Measurements from ENCODE around the gene UTP20. TPM values are rescaled to one million over a fixed set of nuclear protein-coding genes. Genes with fewer than 3 reads are reported as not detected.
A peak's percentile ranks its signal among the peaks of the same experiment; 100 is the strongest.

UTP20 gene
- total RNA-seq (2022) (36.6 and 42.2 TPM in 2 replicates), Bru-seq, nascent RNA (percentile 85 among the genes with signal in this experiment), BruChase-seq, experiment 1, labeled RNA remaining after a 6-hour chase (percentile 89 among the genes with signal in this experiment), BruChase-seq, experiment 2, labeled RNA remaining after a 2-hour chase (percentile 88 among the genes with signal in this experiment)
- long read RNA-seq, full-length matches to known transcripts: 2 of 9 reads
- long read RNA-seq, partial matches to known transcripts: 5 of 9 reads
- long read RNA-seq, other reads (novel, unspliced or antisense): 2 of 9 reads

DNA sequence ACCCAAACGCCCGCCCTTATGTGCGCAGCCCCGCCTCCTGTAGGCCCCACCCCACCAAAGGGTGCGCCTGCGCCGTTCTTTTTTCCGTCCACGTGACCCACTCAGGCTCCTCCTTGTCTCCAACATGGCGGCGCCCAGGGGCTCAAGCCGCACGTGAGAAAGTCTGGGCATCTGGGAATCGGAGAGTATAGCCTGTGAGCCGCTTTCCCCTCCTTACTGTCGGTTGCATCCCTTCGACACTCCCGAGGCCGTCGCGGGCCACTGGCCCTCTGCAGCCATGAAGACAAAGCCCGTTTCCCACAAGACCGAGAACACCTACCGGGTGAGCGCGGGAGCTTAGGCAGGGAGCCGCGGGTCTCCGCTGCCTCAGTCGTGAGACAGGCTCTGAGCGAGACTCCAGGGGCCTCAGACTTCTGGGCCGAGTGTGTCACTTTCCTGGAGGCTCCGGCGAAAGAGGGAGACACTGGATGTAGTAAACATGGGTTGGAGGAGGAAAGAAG is at the start of gene UTP20:
Gene UTP20 (plus strand): TSS at position 100 of the 500 bp plus-strand sequence. CDS start 178 bp downstream, at position 278.
- Mint-ChIP-seq H3K4me1 (ENCODE audit: low read depth, unreplicated experiment) (peaks cover 30% of the 10 kb centered on the region), H3K27me3 (ENCODE audit: unreplicated experiment) (no peaks in the 10 kb centered on the region), H3K27ac (ENCODE audit: unreplicated experiment) (peak within 1 kb of the TSS; percentile 91), H3K4me3 (ENCODE audit: low read depth, unreplicated experiment) (peak within 1 kb of the TSS; percentile 92), H3K9me3 (ENCODE audit: low read depth, unreplicated experiment) (no peaks in the 10 kb centered on the region), H3K36me3 (ENCODE audit: insufficient read depth, unreplicated experiment) (peaks cover 17% of the 10 kb centered on the region)
- TF ChIP-seq, protein P1, sequence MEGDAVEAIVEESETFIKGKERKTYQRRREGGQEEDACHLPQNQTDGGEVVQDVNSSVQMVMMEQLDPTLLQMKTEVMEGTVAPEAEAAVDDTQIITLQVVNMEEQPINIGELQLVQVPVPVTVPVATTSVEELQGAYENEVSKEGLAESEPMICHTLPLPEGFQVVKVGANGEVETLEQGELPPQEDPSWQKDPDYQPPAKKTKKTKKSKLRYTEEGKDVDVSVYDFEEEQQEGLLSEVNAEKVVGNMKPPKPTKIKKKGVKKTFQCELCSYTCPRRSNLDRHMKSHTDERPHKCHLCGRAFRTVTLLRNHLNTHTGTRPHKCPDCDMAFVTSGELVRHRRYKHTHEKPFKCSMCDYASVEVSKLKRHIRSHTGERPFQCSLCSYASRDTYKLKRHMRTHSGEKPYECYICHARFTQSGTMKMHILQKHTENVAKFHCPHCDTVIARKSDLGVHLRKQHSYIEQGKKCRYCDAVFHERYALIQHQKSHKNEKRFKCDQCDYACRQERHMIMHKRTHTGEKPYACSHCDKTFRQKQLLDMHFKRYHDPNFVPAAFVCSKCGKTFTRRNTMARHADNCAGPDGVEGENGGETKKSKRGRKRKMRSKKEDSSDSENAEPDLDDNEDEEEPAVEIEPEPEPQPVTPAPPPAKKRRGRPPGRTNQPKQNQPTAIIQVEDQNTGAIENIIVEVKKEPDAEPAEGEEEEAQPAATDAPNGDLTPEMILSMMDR (IDR thresholded peaks at IDR 0.05; ENCODE audit: unreplicated experiment): no peak
- no TSS peak for BruUV-seq (replicated peaks)
- peak; percentile 97 for DNase-seq
- intact Hi-C loops (cut with micrococcal nuclease; ENCODE audit: unreplicated experiment): loop anchor here (2.0 kb wide), 1 partner anchor 353 kb away; no protein-coding TSS in a partner anchor
- CTCF ChIA-PET: interaction anchor here (1.0 kb wide), 1 partner anchor 453 kb away, joined by 3 read pairs; no protein-coding TSS in a partner anchor

DNA sequence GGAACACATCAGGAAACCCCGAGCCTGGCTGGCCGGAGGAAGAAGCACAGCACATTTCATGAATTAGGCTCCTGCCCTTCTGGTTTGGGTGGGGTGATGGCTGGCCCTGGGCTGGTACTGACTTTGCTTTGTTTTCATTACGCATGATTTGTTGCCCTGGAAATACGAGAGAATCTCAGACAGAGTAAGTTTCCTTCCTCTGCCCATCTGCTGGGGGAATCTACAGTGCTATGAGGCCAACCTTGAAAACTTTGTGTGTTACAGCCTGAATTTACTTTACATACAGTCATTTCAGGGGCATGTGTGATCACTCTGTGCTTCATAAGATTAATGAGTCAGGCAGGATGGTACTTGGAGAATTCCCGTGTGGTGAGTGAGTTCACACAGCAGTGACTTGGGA is 49.4 kb upstream of the UTP20 start:
- DNase-seq: no peak
- H3K4me3 Mint-ChIP-seq (ENCODE audit: low read depth, unreplicated experiment): no peak overlapping the region
- H3K4me1 Mint-ChIP-seq (ENCODE audit: low read depth, unreplicated experiment): no peaks in the 10 kb centered on the region
- CTCF ChIA-PET: no interaction called here
- H3K36me3 Mint-ChIP-seq (ENCODE audit: insufficient read depth, unreplicated experiment): no peaks in the 10 kb centered on the region
- intact Hi-C loops (cut with micrococcal nuclease; ENCODE audit: unreplicated experiment): no loop called here
- H3K9me3 Mint-ChIP-seq (ENCODE audit: low read depth, unreplicated experiment): no peaks in the 10 kb centered on the region
- no TSS peak for BruUV-seq (replicated peaks)
- H3K27ac Mint-ChIP-seq (ENCODE audit: unreplicated experiment): no peak overlapping the region
- no peaks in the 10 kb centered on the region for H3K27me3 Mint-ChIP-seq (ENCODE audit: unreplicated experiment)
- TF ChIP-seq, protein P1 (IDR thresholded peaks at IDR 0.05; ENCODE audit: unreplicated experiment): no peak

DNA sequence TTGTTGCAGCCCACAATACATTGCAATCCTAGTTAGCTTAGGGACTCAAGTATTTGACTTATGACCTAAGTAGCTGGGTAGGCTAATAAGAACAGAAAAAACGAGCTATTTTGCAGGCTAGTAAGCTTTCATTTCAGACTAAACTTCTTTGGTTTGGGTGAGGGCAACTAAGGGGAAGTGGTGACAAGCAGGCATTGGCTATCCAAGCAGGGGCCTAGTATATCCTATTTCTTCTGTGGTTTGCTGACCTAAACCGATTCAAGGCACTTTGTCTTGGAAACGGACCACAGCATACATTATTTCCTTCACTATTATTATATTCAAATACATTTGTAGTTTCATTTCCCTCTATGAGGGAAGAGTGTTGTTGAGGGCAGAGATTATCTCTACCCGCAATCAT is 48.3 kb upstream of the UTP20 start:
- no peaks in the 10 kb centered on the region for H3K36me3 Mint-ChIP-seq (ENCODE audit: insufficient read depth, unreplicated experiment)
- H3K4me1 Mint-ChIP-seq (ENCODE audit: low read depth, unreplicated experiment): no peaks in the 10 kb centered on the region
- H3K27me3 Mint-ChIP-seq (ENCODE audit: unreplicated experiment): no peaks in the 10 kb centered on the region
- CTCF ChIA-PET: no interaction called here
- TF ChIP-seq, protein P1 (IDR thresholded peaks at IDR 0.05; ENCODE audit: unreplicated experiment): no peak
- DNase-seq: no peak
- H3K27ac Mint-ChIP-seq (ENCODE audit: unreplicated experiment): no peak overlapping the region
- H3K4me3 Mint-ChIP-seq (ENCODE audit: low read depth, unreplicated experiment): no peak overlapping the region
- intact Hi-C loops (cut with micrococcal nuclease; ENCODE audit: unreplicated experiment): no loop called here
- H3K9me3 Mint-ChIP-seq (ENCODE audit: low read depth, unreplicated experiment): no peaks in the 10 kb centered on the region
- no TSS peak for BruUV-seq (replicated peaks)

DNA sequence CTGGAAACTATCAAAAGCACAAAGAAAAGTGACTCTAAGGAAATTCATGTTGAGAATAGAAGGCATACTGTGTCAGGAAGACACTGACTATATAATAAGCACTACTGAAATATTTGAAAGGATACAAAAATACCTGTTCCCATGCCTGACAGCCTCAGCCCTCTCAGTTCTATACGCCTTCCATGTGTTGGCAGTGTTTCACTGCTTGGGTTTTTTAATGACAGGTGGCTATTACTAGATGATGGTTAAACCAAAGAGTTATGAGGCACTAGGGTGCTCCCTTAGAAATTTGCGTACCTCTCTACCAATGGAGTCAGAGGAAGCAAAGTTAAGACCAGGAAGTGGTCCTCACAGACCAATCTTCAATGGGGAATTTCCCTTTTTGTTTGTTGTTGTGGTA is 44.2 kb upstream of the UTP20 start:
- H3K36me3 Mint-ChIP-seq (ENCODE audit: insufficient read depth, unreplicated experiment): no peaks in the 10 kb centered on the region
- CTCF ChIA-PET: no interaction called here
- H3K9me3 Mint-ChIP-seq (ENCODE audit: low read depth, unreplicated experiment): no peaks in the 10 kb centered on the region
- intact Hi-C loops (cut with micrococcal nuclease; ENCODE audit: unreplicated experiment): no loop called here
- H3K27ac Mint-ChIP-seq (ENCODE audit: unreplicated experiment): no peak overlapping the region
- H3K27me3 Mint-ChIP-seq (ENCODE audit: unreplicated experiment): no peaks in the 10 kb centered on the region
- no TSS peak for BruUV-seq (replicated peaks)
- DNase-seq: no peak
- H3K4me1 Mint-ChIP-seq (ENCODE audit: low read depth, unreplicated experiment): no peaks in the 10 kb centered on the region
- TF ChIP-seq, protein P1 (IDR thresholded peaks at IDR 0.05; ENCODE audit: unreplicated experiment): no peak
- no peak overlapping the region for H3K4me3 Mint-ChIP-seq (ENCODE audit: low read depth, unreplicated experiment)

All from Calu3 (cell line).